Measurements from ENCODE around the gene INO80.
"Not testable (repeated sequence)": the region's sequence is repeated elsewhere in the genome, so short reads cannot be mapped to it uniquely, and the experiment has no call there.

The INO80 gene

DNA sequence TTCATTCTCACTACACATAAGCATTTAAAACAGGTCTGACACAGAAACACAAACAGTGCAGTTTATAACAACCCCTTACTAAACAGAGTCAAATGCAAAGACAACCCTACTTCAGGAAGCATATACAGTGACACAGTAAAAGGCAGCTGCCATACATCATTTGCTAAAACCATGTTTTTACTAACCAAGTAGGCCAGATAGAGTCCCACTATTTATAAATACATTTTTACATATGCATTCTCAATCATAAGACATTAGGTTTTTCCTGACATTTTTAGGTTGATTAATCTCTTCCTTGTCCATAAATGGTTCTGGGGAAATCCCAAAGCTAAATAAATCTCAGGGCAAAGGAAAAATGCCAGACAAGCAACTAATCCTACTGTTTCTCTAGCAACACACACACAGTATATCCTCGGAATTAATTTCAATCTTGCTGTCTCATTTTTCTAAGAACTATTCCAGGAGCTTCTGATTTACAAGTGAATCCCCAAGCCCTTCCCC lies 123.8 kb downstream of the INO80 start:
- no peak for DNase-seq

- DNase-seq: no peak
Measured at GRCh38 chr15:40991355-40991754, 124.7 kb downstream of the INO80 start.

DNA sequence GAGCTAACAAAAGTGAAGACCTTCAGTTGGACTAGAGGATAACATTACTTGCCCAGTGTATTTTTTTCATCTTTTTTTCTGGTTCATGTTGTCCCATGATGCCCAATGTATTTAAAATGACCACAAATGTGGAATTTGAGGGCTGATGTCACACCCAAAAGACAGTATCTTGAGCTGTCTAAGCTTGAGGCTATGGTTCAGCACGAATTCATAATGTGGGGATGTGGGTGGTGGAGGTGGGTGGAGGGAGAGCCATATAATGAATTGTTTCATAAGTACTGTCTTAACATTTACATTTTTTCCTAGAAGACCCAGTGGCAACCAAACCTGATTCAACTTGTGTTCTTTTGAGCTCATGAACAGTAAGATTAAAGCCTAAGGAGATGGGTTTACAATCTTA lies 125.3 kb downstream of the INO80 start:
- DNase-seq: no peak

DNA sequence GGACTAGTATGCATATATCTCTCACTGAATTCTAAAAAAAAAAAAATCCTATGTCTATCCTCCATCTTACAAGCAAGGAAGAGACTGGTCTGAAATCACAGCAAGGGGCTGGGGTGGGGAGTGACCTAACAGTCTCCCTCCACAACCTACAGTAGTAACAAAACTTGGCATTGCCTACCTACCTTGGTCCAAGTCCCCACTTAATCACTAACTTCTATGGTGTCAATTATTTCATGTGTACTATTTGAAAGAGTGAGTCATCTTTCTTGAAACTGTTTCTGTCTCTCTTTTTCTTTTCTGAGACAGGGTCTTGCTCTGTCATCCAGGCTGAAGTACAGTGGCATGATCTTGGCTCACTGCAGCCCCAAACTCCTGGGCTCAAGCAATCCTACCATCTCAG lies 126.0 kb downstream of the INO80 start:
- DNase-seq: no peak

DNA sequence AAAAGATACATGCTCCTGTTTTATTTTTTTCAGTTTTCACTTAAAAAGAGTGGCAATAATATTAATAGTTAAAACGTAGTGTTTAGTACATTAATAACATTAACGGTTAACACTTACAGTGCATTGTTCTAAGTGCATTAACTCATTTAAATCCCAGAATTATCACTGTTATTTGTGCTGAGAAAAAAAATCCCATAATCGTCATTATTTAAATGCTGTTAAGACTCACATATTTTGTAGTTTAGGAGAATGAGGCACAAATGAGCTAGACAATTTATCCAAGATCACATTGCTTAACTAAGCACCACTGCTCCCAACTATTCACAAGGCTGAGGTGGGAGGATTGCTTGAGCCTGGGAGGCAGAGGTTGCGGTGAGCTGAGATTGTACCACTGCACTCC lies 127.9 kb downstream of the INO80 start:
- DNase-seq: no peak

- no peak for DNase-seq
Measured at GRCh38 chr15:40986820-40987219, 129.3 kb downstream of the INO80 start.

GRCh38 chr15:40985541-40986330 lies 130.3 kb downstream of the INO80 start:
- DNase-seq: no peak

DNA sequence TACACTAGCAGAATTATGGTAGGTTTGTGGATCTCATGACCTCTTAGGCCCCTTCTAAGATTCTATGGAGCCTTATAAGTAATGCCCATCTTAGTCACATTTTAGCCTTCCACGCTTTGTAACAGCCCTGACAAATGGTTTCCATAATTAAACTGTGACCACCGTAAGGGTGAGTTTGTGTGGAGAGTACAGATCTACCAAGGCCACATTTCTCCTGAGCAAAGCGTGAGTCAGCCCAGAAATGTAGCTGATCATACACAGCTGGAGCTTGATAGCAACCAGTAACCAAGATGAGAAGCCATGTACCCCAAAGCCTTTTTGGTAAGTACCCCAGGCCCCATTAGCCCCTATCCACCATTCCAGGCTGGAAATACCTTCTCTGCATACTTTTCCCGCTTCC lies 131.1 kb downstream of the INO80 start:
- no peak for DNase-seq

GRCh38 chr15:40984406-40984805 lies 131.7 kb downstream of the INO80 start:
- DNase-seq: no peak

DNA sequence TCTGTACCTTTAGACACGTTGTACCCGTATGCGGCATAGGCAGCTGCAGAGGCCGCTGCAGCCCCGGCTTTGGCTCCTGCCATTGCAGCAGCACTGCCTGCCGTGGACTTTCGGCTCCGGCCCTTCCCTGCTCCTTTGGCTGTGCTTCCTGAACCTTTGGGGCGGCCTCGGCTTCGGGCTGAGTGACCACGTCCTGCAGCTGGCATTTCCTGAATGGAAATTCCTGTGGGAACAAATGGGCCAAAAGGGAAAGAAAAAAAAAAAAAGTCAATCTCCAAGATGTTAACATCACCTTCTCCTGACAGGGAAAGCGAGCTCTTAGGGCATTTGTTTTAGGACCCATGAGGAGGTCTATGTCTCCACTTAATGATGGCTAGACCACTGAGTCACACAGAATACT lies 133.2 kb downstream of the INO80 start:
- DNase-seq: no peak

DNA sequence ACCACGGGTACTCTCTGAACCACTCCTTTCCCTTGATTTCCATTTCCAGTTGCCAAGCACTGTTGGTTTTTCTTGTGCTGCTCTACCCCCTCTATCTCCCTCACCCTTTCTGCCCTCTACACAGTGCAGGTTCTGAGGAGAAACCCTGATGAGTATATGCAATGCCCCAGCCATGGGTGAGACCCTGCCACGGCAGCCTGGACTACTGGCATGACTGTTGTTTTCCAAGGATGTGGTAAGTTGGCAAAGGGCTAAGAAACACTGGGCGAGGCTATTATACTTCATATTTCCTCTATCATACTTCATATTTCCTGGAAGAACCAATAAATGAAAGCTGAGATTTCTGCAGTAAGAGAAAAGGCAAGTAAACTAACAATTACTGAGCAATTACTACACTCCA lies 134.9 kb downstream of the INO80 start:
- no peak for DNase-seq

GRCh38 chr15:40978562-40978961 lies 137.5 kb downstream of the INO80 start:
- no peak for DNase-seq

- no peak for DNase-seq
Measured at GRCh38 chr15:40978141-40978540, 137.9 kb downstream of the INO80 start.

DNA sequence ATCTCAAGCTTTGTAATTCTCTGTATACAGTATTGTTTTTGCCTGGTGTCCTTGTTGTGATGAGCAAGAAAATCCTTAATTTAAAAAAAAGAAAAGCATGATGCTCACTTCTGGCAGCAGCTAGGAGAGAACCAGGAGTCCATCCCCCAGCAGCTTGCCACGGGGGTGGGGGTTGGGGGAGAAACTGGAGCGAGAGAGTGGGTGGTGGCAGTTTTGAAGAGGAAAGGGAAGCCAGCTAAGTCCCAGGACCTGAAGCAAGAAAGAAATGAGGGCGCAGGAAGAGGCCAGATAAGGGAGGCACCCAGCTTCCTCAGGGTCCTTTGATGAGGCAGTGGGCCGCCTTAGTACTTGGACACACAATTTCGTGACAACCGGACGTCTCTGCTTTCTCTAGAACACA lies 139.3 kb downstream of the INO80 start:
- DNase-seq: no peak

- DNase-seq: no peak
Measured at GRCh38 chr15:40974879-40975278, 141.2 kb downstream of the INO80 start.

- DNase-seq: no peak
Measured at GRCh38 chr15:40969363-40969762, 146.7 kb downstream of the INO80 start.

DNA sequence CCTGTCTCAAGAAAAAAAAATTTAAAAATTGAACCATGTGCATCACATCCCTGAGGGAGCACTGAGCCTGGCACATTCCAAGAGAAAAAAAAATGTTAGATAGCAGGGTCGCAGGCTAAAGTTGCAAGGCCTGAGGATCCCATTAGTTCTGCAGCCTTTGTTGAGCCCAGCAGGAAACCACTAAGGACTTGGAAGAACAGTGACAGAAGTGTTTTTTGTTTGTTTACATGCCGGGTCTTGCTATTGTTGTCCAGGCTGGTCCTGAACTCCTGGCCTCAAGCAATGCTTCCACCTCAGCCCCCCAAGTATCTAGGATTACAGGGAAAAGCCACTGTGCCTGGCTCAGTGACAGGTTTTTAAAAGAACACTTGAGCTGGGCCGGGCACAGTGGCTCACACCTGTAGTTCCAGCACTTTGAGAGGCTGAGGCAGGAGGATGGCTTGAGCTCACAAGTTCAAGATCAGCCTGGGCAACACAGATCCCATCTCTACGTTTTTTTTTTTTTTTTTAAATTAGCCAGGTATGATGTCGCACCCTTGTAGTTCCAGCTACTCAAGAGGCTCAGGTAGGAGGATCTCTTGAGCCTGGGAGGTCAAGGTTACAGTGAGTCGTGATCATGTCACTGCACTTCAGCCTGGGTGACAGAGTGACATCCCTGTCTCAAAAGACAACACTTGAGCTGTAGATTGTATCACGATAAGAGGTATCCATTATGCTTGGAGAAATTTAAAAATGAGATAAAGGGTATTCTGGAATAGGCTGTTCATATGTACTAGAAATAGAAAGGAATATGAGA lies 147.6 kb downstream of the INO80 start:
- DNase-seq: no peak

GRCh38 chr15:40964634-40965033 lies 151.4 kb downstream of the INO80 start:
- no peak for DNase-seq

GRCh38 chr15:40964006-40964405 lies 152.1 kb downstream of the INO80 start:
- no peak for DNase-seq

GRCh38 chr15:40963201-40963600 lies 152.9 kb downstream of the INO80 start:
- DNase-seq: no peak

- not testable (repeated sequence) for DNase-seq
Measured at GRCh38 chr15:40962317-40962716, 153.8 kb downstream of the INO80 start.

DNA sequence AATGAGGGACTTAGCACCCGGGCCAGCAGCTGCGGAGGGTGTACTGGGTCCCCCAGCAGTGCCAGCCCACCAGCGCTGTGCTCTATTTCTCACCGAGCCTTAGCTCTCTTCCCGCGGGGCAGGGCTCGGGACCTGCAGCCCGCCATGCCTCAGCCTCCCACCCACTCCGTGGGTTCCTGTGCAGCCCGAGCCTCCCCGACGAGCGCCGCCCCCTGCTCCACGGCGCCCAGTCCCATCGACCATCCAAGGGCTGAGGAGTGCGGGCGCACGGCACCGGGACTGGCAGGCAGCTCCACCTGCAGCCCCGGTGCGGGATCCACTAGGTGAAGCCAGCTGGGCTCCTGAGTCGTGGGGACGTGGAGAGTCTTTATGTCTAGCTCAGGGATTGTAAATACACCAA lies 154.3 kb downstream of the INO80 start:
- not testable (repeated sequence) for DNase-seq

- DNase-seq: no peak
Measured at GRCh38 chr15:40960925-40961324, 155.2 kb downstream of the INO80 start.

All from NCI-H1930 (cell line).